Uterus (tissue), 2 donors: ENCODE results near the gene GPR78.

Source experiments
- POLR2A ChIP-seq, 2 donors: fragments of 450-650 bp; IDR thresholded peaks; one replicate each; pipeline ENCODE4 v1.6.1; 2016; ENCODE audit warnings: antibody characterized with exemption in 2 of 2, mild to moderate bottlenecking in 1 of 2, moderate library complexity in 1 of 2
- TF ChIP-seq, protein P1 (sequence below), 4 experiments: fragments of 200-600 bp in 2 of 4; fragments of 450-650 bp in 2 of 4; sonication (generic) in 2 of 4; IDR thresholded peaks; one replicate each; pipeline ENCODE4 v1.5.1; 2016 to 2019; ENCODE audit warnings: antibody characterized with exemption in 4 of 4, mild to moderate bottlenecking in 2 of 4, moderate library complexity in 1 of 4

DNA sequence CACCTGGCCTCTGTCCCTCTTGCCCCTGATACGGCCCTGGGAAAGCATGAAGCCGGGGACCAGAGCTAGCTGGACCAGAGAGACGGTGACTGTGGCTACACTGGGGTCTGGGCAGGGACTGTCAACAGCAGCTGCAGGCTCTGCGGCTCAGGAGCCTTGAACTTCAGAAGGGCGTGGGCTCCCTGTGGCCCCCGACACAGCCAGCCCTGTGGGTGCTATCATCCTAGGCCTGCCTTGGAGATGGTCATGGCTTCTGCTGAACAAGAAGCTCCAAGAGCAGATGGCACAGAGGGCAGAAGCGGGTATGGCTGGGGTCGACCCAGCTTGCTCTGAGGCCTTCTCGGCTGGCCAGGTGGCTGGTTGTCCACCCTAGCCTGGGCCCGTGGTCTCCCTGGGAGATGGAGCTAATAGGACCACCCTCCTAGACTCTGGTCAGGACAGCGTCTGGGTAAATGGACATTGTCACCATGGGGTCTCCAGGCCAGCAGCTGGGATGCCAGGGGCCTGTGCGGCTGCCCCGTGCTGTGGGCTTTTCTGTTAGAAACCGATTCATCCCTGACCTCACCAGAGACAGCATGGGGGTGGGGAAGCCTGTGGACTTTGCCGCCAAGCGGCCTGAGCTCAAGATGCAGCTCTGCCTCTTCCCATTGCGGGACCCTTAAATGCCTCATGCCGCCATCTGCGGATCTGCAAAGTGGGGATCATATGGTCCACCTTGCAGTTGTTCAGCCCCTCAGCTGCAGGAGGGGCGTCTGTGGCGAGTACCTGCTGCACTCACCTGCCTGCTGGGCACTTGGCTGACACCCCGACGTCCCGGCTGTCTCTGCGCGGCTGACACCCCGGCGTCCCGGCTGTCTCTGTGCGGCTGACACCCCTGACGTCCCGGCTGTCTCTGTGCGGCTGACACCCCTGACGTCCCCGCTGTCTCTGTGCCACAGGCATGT, 33.5 kb downstream of the GPR78 start:
- TF ChIP-seq, protein P1, sequence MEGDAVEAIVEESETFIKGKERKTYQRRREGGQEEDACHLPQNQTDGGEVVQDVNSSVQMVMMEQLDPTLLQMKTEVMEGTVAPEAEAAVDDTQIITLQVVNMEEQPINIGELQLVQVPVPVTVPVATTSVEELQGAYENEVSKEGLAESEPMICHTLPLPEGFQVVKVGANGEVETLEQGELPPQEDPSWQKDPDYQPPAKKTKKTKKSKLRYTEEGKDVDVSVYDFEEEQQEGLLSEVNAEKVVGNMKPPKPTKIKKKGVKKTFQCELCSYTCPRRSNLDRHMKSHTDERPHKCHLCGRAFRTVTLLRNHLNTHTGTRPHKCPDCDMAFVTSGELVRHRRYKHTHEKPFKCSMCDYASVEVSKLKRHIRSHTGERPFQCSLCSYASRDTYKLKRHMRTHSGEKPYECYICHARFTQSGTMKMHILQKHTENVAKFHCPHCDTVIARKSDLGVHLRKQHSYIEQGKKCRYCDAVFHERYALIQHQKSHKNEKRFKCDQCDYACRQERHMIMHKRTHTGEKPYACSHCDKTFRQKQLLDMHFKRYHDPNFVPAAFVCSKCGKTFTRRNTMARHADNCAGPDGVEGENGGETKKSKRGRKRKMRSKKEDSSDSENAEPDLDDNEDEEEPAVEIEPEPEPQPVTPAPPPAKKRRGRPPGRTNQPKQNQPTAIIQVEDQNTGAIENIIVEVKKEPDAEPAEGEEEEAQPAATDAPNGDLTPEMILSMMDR (IDR thresholded peaks at IDR 0.05): no peak
- no peak for TF ChIP-seq POLR2A (IDR thresholded peaks at IDR 0.05)
